HG03342 (cell line): ENCODE data around the gene ADSL.

ENCODE experiments used
- ATAC-seq: cut with Tn5 transposase; IDR thresholded peaks from one replicate; pipeline ENCODE4 v1.9.1; 2021; ENCODE audit warnings: mild to moderate bottlenecking, moderate library complexity; ENCODE audit not compliant: unreplicated experiment

The ADSL gene

DNA sequence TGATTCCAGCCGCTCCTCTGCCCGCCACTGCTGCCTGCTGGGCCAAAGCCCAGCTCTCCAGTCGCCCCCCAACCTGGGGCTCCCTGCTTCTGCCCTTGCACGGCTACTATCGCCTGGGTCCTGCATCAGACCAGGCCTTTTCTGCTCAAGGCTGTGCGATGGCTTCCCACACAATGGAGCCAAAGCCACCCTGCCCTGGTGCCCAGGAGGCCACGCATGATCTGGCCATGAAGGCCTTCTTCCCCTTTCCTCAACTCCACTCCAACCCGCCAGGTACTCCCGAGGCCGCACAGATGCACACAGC lies 69.9 kb downstream of the ADSL start:
- no peak for ATAC-seq

- ATAC-seq: no peak
These were observed 70.3 kb downstream of the ADSL start for GRCh38 chr22:40416636-40417035.

- ATAC-seq: no peak
These were observed 70.7 kb downstream of the ADSL start for GRCh38 chr22:40417041-40417440.

DNA sequence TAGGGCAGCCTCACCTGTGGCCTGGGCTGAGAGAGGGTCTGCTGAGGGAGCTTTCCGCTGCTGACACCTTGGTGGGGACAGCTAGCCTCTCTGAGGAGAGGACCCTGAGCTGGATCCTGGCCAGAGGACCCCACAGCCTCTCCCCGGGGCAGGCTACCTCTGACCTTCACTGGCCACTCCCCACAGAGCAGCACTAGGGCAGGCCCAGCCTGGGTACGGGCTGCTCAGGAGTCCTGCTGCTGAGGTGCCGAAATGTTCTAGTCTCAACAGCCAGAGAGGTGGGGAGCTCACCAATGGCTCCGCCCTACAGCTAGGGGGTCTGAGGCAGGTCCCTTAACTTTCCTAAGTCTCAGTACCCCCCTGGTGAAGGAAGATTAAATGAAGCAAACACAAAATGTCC lies 71.6 kb downstream of the ADSL start:
- ATAC-seq: no peak

DNA sequence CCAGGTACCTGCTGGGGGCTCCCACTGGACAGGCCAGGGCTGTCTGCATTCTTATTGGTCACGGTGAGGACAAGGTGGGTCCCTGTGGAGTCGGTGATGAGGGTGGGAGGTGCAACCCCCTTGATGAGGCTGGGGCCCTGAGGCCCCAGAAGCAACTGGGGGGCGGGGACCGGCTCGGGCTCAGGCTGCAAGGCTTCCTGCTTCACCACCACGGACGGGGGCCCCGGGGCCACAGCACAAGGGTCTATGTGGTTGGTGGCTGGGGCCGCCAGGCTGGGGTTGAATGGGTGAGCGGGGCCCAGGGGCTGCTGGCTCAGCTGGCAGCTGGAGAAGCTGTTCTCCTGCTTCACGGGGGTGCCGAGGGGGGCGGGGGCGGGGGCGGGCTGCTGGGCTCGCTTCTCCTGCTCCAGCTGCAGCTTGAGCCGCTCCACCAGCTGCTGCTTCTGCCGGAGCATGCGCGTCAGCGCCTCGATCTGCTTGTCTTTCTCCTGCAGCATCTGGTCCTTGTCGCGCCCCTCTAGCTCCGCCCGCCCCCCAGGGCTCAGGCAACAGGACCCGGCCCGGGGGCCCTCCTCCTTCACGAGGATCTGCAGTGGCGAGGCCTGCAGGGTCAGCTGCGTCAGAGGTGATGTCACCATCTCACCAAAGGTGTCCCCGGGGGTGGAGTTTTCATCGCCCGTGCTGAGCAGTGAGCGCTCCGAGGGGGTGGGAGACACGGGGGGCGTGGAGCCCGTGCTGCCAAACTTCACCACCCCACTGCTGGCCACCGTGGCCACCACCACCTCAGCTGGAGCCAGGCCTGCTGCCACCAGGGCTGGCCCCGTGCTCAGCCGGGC lies 72.3 kb downstream of the ADSL start:
- no peak for ATAC-seq

GRCh38 chr22:40419718-40420117 lies 73.4 kb downstream of the ADSL start:
- no peak for ATAC-seq

DNA sequence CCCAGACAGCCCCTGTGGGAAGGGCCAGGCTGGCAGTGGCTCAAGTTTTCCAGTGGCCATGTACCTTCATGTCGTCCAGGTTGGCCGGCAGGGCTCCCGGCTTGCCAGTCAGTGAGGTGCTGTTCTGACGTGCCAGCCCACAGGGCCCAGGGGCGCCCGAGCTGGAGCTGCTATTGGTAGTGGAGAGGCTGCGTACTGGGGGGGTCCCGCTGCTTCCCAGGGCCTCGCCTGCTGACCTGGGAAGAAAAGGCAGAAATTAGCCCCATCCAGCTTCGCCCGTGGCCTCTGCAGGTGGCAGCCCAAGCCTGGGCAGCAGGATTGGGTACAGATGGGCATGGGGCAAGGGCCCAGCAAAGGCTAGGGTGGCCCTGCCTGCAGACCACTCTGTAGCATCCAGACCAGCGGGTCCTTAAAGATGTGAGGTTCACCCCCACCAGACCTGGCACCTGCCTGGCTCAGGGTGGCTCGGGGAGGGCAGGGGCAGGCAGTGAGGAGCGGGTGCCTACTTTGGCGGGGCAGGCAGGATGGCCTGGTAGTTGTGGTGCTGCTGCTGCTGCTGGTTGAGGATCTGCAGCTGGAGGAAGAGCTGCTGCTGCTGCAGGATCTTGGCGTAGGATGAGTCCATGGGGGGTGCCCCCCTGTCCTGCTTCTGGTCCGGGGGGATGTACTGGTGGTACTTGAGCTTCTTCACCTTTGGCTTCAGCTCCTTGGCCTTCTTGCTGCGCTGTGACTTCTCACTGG lies 74.2 kb downstream of the ADSL start:
- ATAC-seq: no peak

DNA sequence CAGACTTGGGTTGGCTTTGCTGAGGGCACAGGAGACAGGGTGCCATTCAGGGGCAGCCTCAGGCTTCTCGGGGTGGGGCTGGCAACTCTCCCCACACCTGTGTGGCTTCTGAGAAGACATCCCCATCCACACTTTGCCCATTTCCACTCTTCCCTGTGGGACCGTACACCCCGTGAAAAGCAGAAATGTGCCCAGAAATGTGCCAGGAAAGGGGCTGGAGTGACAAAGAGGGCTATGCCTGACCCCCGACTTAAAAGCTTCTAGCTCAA lies 74.7 kb downstream of the ADSL start:
- no peak for ATAC-seq

DNA sequence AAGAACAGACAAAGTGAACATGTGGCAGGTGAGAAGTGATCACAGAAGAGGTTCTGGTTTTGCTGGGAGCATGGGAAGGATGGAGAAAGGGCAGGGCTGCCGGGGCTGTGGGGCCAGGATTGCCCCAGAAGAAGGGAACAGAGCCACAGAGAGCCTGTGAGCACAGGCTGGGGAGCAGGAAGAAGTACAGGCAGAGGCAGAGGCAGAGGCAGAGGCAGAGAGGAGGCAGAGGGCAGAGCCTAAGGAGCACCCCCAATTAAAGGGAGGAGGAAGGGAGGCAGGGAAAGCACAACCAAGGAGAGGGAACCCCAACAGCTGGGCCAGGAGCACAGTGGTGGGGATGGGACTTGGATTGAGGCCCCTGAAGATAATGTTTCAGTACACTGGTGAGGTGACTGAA lies 75.6 kb downstream of the ADSL start:
- no peak for ATAC-seq

- no peak for ATAC-seq
These were observed 76.4 kb downstream of the ADSL start for GRCh38 chr22:40422558-40423309.

DNA sequence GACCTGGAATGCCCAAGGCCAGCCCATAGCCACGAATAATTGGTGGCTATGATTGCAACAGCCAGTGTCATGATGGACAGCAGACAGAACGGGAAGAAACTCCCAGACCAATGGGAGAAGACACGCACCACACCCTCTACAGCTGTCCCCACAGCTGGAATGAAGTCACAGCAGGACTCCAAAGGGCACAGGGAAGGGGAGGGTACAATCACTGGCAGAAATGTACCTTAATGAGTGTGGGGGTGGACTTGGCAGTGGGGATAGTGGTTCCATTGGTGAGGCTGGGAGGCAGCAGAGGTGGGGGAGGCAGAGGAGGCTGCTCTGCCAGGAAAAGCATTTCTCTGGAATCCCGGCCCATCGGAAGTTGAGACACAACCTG lies 77.0 kb downstream of the ADSL start:
- ATAC-seq: no peak

DNA sequence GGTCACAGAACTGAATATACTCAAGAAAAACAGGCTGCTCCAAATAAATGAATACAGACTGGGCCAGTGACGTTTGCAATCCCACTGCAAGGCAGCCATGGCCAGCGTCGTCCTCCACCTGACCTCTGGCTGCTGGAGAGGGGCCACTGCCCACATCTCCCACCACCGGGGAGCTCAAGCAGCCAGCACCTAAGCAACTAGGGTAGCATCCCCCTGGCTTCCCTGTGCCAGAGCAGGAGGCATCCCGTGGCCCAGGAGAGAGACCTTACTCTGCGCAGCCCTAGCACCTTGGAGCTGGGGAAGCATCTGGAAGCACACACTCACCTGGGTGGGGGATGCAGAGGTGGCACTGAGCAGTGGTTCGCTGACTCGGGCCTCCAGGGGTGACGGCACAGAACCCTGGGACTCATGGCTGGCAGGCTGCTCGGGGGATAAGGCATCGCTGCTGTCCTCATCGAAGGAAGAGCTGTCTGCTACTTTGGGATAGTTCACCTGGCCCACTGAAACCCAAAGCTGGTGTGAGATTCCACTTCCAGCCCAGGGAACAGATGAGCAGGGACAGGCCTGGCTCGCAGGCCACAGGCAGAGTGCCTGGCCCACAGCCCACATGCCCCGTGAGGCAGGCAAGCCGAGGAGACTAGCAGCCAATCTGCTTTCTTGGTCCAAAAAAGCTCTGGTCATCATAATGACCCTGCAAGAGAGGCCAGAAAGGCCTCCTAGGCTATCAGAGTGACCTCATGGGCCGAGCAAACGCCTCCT lies 77.8 kb downstream of the ADSL start:
- ATAC-seq: no peak

- ATAC-seq: no peak
These were observed 78.8 kb downstream of the ADSL start for GRCh38 chr22:40425082-40425481.

DNA sequence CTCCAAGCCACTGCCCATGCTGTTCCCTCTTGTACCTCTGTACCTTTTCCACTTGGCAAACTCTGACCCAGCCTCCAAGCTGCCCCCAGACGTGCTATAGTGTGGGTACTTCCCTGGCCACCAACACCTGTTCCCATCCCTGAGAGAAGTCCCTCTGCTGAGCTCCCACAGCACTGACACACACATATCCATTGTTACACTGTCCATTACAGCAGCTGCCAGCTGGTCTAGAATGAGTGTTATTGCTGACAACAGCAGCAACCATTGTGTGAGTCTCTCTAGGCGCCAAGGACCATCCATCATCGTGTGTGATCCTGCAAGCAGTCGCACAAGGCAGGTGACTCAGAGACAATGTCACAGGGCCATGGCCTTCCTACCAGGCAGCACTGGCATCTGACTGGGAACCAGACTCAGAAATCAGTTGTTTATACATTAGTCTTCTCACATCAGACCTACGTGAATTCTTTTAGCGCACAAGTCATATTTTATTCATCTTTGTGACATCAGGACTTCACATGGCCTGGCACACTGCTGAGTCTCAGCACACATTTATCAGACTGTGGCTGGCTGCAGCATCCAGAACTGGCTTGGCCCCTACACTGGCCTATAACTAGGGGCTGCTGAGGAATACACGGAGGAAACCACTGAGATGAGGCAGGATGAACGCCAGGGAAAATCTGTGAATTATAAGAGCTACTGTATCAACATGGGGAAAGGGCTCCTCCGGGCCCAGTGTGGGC lies 80.5 kb downstream of the ADSL start:
- no peak for ATAC-seq

- no peak for ATAC-seq
These were observed 82.5 kb downstream of the ADSL start for GRCh38 chr22:40428796-40429195.

DNA sequence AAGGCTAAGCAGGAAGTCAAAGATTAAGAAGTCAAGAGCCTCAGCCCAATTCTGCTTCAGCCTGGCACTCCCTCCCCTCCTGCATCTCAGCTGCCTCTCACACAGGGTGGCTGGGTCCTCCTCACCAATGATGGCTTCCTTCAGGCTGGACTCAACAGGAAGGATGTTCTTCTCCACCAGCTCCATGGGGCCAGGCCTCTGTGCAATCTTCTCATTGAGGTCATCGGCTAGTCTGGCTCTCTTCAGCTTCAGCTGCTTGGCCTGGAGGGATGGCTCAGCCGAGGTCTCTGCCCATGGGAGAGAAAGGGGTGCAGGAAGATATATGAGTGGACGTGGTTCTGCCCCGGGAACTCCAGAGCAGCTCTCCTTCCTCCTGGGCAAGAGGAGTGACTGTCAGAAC lies 83.2 kb downstream of the ADSL start:
- ATAC-seq: no peak

- no peak for ATAC-seq
These were observed 84.7 kb downstream of the ADSL start for GRCh38 chr22:40430991-40431390.

- ATAC-seq: no peak
These were observed 85.9 kb downstream of the ADSL start for GRCh38 chr22:40432157-40432556.

DNA sequence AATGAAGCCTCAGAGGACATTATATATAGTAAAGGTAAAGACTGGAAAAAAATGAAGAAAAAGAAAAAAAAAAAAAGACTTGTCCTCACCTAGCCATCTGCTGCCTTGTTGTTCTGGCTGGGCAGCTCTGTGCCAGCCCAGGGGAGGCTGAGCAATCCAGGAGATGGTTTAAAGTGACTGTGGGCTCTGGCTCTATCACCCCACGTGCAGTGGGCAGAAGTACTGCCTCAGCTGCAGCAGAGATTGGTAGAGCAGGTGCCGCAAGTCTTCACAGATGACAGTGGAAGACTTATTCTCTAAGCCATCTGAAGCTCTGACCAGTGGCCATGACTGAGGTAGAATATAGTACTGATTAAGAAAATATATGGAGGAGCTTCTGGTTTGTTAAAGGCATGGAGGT lies 86.3 kb downstream of the ADSL start:
- no peak for ATAC-seq

DNA sequence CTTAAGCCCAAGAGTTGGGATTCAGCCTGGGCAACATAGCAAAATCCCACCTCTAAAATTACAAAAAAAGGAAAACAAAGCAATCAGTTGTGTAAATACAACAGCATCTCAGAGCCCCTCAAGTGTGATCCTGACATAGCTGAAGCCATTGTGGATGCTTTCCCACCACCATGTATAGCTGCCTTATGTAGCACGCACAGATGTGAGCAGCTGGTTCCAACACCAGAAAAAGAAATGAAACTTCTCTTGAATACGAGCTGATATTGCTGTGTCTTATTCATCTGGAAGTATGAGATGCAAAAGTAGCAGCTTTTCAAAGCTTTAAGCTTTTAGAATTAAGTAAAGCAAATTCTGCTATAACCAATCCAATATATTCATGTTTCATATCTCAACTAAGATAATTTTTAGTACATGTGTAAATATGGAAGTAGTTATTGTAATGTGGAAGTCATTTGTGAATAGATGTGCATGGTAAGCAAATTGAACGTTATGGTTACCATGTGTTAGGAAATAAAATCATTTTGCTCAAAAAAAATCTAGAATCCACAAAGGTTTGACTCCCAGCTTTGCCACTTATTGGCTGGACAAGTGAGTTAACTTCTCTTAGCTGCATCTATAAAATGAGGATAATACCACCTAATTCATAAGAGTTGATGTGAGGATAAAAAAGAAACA lies 87.3 kb downstream of the ADSL start:
- ATAC-seq: no peak
